Measurements from ENCODE around the gene DPP7.
A peak's percentile ranks its signal among the peaks of the same experiment; 100 is the strongest.

DNA sequence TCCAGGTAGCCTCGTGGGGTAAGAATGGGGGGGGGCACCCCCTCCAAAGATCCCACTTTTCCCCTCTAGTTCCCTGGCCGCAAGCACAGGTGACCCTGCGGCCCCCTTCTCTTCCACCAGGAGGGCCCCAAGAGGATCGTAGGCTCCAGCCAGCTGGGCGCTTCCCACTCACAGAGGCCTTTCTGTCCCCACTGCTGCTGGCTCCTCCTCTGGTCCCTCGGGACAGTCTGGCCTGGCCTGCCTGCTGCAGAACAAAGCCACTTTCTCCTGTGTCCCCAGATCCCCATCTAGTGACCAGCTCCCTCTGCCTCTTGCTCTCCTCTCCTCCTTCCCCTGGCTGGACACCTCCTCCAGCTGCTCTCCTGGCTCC lies 43.6 kb downstream of the DPP7 start:
- TF ChIP-seq POLR2A (IDR thresholded peaks at IDR 0.05) (no peak), POLR2AphosphoS5 (IDR thresholded peaks at IDR 0.05; ENCODE audit: insufficient read depth in 1 of 2, low read depth in 1 of 2) (peak in 1 of 2 donors; percentile 27)
- TF ChIP-seq, protein P1, sequence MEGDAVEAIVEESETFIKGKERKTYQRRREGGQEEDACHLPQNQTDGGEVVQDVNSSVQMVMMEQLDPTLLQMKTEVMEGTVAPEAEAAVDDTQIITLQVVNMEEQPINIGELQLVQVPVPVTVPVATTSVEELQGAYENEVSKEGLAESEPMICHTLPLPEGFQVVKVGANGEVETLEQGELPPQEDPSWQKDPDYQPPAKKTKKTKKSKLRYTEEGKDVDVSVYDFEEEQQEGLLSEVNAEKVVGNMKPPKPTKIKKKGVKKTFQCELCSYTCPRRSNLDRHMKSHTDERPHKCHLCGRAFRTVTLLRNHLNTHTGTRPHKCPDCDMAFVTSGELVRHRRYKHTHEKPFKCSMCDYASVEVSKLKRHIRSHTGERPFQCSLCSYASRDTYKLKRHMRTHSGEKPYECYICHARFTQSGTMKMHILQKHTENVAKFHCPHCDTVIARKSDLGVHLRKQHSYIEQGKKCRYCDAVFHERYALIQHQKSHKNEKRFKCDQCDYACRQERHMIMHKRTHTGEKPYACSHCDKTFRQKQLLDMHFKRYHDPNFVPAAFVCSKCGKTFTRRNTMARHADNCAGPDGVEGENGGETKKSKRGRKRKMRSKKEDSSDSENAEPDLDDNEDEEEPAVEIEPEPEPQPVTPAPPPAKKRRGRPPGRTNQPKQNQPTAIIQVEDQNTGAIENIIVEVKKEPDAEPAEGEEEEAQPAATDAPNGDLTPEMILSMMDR (IDR thresholded peaks at IDR 0.05), result no peak

Data from vagina (tissue), 2 donors.